Hepatocyte (in vitro differentiated cells): ENCODE data around the gene CDKN2A. TPM values are rescaled to one million over a fixed set of nuclear protein-coding genes. Genes with fewer than 3 reads are reported as not detected.
A peak's percentile ranks its signal among the peaks of the same experiment; 100 is the strongest.

ENCODE experiments used
- DNase-seq: peaks from one replicate; pipeline ENCODE4 v3.0.0-alpha.2; 2016; ENCODE audit warnings: low spot score
- H2AFZ ChIP-seq: fragments of 200-600 bp; sonication (generic); 2 replicates; pipeline ENCODE4 v1.6.0; 2016; ENCODE audit warnings: antibody characterized with exemption, mild to moderate bottlenecking
- H3K27ac ChIP-seq: fragments of 200-600 bp; sonication (generic); 2 replicates; pipeline ENCODE4 v1.5.1; 2016; ENCODE audit warnings: mild to moderate bottlenecking
- H3K27me3 ChIP-seq: fragments of 200-600 bp; sonication (generic); 2 replicates; pipeline ENCODE4 v1.6.1; 2016
- H3K36me3 ChIP-seq: fragments of 200-600 bp; sonication (generic); replicated peaks from 2 replicates; pipeline ENCODE4 v1.5.1; 2016; ENCODE audit warnings: low read depth; ENCODE audit not compliant: insufficient read depth
- H3K4me1 ChIP-seq: fragments of 200-600 bp; sonication (generic); 2 replicates; pipeline ENCODE4 v1.5.1; 2016; ENCODE audit warnings: mild to moderate bottlenecking, moderate library complexity; ENCODE audit not compliant: insufficient read depth
- H3K4me2 ChIP-seq: fragments of 200-600 bp; sonication (generic); 2 replicates; pipeline ENCODE4 v1.6.0; 2016
- H3K4me3 ChIP-seq: fragments of 200-600 bp; sonication (generic); 2 replicates; pipeline ENCODE4 v1.5.1; 2016; ENCODE audit warnings: mild to moderate bottlenecking
- H3K79me2 ChIP-seq: fragments of 200-600 bp; sonication (generic); 2 replicates; pipeline ENCODE4 v1.6.0; 2017; ENCODE audit warnings: mild to moderate bottlenecking
- H3K9me2 ChIP-seq: fragments of 200-600 bp; sonication (generic); replicated peaks from 2 replicates; pipeline ENCODE4 v1.6.0; 2017; ENCODE audit warnings: mild to moderate bottlenecking; ENCODE audit not compliant: insufficient read depth
- H3K9me3 ChIP-seq: fragments of 200-600 bp; sonication (generic); 2 replicates; pipeline ENCODE4 v1.5.1; 2016; ENCODE audit warnings: low read depth, mild to moderate bottlenecking
- H4K20me1 ChIP-seq: fragments of 200-600 bp; sonication (generic); 2 replicates; pipeline ENCODE4 v1.6.0; 2016; ENCODE audit warnings: mild to moderate bottlenecking; ENCODE audit not compliant: insufficient read depth, poor library complexity, severe bottlenecking
- EZH2 ChIP-seq: fragments of 200-600 bp; sonication (generic); IDR thresholded peaks from 2 replicates; pipeline ENCODE4 v1.6.1; 2016; ENCODE audit warnings: antibody characterized with exemption, mild to moderate bottlenecking, borderline replicate concordance
- EZH2phosphoT487 ChIP-seq: fragments of 200-600 bp; sonication (generic); IDR thresholded peaks from one replicate; pipeline ENCODE4 v1.6.1; 2018; ENCODE audit warnings: antibody characterized with exemption, mild to moderate bottlenecking, low read depth, moderate library complexity; ENCODE audit not compliant: unreplicated experiment, severe bottlenecking
- WGBS: methylation state at CpG from one replicate; pipeline ENCODE4 v1.1.6; 2016; ENCODE audit warnings: low lambda C conversion rate; ENCODE audit errors: missing lambda C conversion rate; 5-methylcytosine and 5-hydroxymethylcytosine counted together
- polyA plus RNA-seq: library from polyadenylated mRNA; unstranded; fragments of >200 nt; fragmentation: Nextera tagmentation; extraction: Ambion mirVana; gene quantifications from 2 replicates; pipeline ENCODE4 v1.2.1, GENCODE V29; 2016
- total RNA-seq: library from RNA; depleted of rRNA; stranded (reverse); fragments of >200 nt; gene quantifications from 2 replicates; pipeline ENCODE4 v1.2.3, GENCODE V29; 2014
- TF ChIP-seq, protein P1 (sequence below): fragments of 200-600 bp; sonication (generic); IDR thresholded peaks from 2 replicates; pipeline ENCODE4 v1.5.1; 2016; ENCODE audit warnings: antibody characterized with exemption, mild to moderate bottlenecking; ENCODE audit not compliant: poor library complexity

CDKN2A gene
- total and polyA plus RNA-seq, 2 experiments from 2014 or later: 0.90 to 2.9 TPM

GRCh38 chr9:21968331-21969010 lies 25.7 kb downstream of the CDKN2A start:
- no peak overlapping the region for H3K27ac ChIP-seq
- peaks cover 99% of the 10 kb centered on the region for H3K27me3 ChIP-seq
- TF ChIP-seq, protein P1, sequence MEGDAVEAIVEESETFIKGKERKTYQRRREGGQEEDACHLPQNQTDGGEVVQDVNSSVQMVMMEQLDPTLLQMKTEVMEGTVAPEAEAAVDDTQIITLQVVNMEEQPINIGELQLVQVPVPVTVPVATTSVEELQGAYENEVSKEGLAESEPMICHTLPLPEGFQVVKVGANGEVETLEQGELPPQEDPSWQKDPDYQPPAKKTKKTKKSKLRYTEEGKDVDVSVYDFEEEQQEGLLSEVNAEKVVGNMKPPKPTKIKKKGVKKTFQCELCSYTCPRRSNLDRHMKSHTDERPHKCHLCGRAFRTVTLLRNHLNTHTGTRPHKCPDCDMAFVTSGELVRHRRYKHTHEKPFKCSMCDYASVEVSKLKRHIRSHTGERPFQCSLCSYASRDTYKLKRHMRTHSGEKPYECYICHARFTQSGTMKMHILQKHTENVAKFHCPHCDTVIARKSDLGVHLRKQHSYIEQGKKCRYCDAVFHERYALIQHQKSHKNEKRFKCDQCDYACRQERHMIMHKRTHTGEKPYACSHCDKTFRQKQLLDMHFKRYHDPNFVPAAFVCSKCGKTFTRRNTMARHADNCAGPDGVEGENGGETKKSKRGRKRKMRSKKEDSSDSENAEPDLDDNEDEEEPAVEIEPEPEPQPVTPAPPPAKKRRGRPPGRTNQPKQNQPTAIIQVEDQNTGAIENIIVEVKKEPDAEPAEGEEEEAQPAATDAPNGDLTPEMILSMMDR: no peak
- TF ChIP-seq EZH2phosphoT487 (peak; percentile 40), EZH2 (peak; percentile 99)
- H3K4me1 ChIP-seq: peaks cover 11% of the 10 kb centered on the region
- H3K9me3 ChIP-seq: no peaks in the 10 kb centered on the region
- no peak overlapping the region for H3K4me3 ChIP-seq
- peak overlapping the region; percentile 61 for H3K4me2 ChIP-seq
- WGBS: 2% methylated on average over 41 of the region's 41 CpGs
- H3K9me2 ChIP-seq: peaks cover 3% of the 10 kb centered on the region
- DNase-seq: peak; percentile 26
- no peaks in the 10 kb centered on the region for H3K36me3 ChIP-seq
- no peaks in the 10 kb centered on the region for H3K79me2 ChIP-seq
- peak overlapping the region; percentile 35 for H2AFZ ChIP-seq
- no peaks in the 10 kb centered on the region for H4K20me1 ChIP-seq

GRCh38 chr9:21967702-21968101 lies 26.5 kb downstream of the CDKN2A start:
- Histone ChIP-seq H3K4me3 (no peak overlapping the region), H3K4me1 (peaks cover 11% of the 10 kb centered on the region), H3K9me3 (no peaks in the 10 kb centered on the region), H3K4me2 (no peak overlapping the region), H3K36me3 (no peaks in the 10 kb centered on the region), H3K27me3 (peaks cover 99% of the 10 kb centered on the region), H3K79me2 (no peaks in the 10 kb centered on the region), H3K27ac (no peak overlapping the region), H4K20me1 (no peaks in the 10 kb centered on the region), H2AFZ (no peak overlapping the region), H3K9me2 (peaks cover 3% of the 10 kb centered on the region)
- TF ChIP-seq EZH2phosphoT487 (no peak), EZH2 (no peak)
- TF ChIP-seq, protein P1: no peak
- no peak for DNase-seq
- 27% methylated on average over 10 of the region's 10 CpGs for WGBS

DNA sequence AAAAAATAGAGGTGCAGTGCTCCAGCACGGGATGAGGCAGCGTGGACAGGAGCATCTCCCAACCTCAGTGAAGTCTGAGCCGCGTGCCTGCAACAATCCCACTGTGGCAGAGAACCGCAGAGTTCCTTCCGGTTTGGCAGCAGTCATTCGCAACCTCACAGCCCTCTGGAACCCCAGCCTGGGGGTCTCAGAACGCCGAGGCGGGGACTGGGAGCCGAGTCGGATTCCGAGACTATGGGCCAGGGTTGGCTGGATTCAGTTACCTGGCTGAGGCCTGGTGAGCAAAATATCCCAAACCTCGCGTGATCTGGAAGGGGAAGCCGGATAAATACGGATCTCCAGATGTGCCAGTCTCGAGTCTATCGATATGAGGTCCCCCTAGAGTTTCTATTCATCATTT lies 27.0 kb downstream of the CDKN2A start:
- no peaks in the 10 kb centered on the region for H3K9me3 ChIP-seq
- 9% methylated on average over 19 of the region's 19 CpGs for WGBS
- TF ChIP-seq EZH2: peak; percentile 87
- TF ChIP-seq, protein P1: no peak

More for the DNA sequence above, 27.0 kb downstream of the CDKN2A start:
- peaks cover 11% of the 10 kb centered on the region for H3K4me1 ChIP-seq
- no peaks in the 10 kb centered on the region for H4K20me1 ChIP-seq
- peaks cover 99% of the 10 kb centered on the region for H3K27me3 ChIP-seq
- H3K9me2 ChIP-seq: peaks cover 3% of the 10 kb centered on the region
- no peak overlapping the region for H2AFZ ChIP-seq
- H3K4me2 ChIP-seq: no peak overlapping the region
- no peak for DNase-seq
- H3K27ac ChIP-seq: no peak overlapping the region
- H3K4me3 ChIP-seq: no peak overlapping the region
- no peaks in the 10 kb centered on the region for H3K79me2 ChIP-seq
- no peaks in the 10 kb centered on the region for H3K36me3 ChIP-seq
